ENCODE measurements around the gene RAB1B.
"Not testable (repeated sequence)": the region's sequence is repeated elsewhere in the genome, so short reads cannot be mapped to it uniquely, and the experiment has no call there.

Gene RAB1B

DNA sequence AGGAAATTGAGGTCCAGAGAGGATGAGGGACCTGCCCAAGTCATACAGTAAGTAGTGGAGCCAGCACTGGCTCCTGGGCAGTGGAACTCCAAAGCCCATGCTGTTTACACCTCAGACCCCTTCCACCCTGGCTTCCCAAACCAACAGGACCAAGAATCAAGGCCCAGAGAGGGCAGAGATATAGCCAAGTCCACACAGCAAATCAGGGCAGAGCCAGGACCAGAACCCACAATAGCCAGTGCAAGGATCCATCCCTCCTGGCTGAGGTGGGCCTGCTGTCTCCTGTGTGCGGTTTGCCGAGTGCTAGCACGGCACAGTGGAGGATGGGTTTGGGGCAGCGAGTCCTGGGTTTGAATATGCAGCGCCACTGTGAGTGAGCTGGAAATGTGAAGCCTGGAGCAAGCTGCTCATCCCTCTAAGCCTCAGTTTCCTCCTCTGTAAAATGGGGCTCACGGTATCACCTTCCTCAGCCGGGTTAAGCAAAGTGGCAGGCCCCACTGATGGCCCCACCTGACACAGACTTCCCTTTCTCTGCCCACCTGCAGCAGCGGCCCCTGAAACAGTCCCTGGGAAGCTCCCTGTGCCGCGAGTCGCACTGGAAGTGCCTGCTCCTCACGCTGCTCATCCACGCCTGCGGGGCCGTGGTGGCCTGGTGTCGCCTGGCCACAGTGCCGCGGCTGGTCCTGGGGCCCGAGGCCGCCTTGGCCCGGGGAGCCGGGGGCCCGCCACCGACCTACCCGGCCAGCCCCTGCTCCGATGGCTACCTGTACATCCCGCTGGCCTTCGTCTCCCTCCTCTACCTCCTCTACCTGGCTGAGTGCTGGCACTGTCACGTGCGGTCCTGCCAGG lies 25.6 kb downstream of the RAB1B start:
- Histone ChIP-seq H3K27me3 (replicated peaks; ENCODE audit: control insufficient read depth, insufficient read depth, low read length) (peaks cover 30% of the 10 kb centered on the region), H3K36me3 (ENCODE audit: control insufficient read depth, insufficient read depth, low read length, severe bottlenecking) (no peaks in the 10 kb centered on the region), H3K4me1 (ENCODE audit: control insufficient read depth, insufficient read depth, low read length) (peaks cover 7% of the 10 kb centered on the region), H3K9ac (ENCODE audit: low read length) (no peak overlapping the region), H3K4me3 (ENCODE audit: low read length) (no peak overlapping the region), H3K9me3 (ENCODE audit: control insufficient read depth, low read length) (no peaks in the 10 kb centered on the region)
- DNase-seq (ENCODE audit: low read depth), result no peak

DNA sequence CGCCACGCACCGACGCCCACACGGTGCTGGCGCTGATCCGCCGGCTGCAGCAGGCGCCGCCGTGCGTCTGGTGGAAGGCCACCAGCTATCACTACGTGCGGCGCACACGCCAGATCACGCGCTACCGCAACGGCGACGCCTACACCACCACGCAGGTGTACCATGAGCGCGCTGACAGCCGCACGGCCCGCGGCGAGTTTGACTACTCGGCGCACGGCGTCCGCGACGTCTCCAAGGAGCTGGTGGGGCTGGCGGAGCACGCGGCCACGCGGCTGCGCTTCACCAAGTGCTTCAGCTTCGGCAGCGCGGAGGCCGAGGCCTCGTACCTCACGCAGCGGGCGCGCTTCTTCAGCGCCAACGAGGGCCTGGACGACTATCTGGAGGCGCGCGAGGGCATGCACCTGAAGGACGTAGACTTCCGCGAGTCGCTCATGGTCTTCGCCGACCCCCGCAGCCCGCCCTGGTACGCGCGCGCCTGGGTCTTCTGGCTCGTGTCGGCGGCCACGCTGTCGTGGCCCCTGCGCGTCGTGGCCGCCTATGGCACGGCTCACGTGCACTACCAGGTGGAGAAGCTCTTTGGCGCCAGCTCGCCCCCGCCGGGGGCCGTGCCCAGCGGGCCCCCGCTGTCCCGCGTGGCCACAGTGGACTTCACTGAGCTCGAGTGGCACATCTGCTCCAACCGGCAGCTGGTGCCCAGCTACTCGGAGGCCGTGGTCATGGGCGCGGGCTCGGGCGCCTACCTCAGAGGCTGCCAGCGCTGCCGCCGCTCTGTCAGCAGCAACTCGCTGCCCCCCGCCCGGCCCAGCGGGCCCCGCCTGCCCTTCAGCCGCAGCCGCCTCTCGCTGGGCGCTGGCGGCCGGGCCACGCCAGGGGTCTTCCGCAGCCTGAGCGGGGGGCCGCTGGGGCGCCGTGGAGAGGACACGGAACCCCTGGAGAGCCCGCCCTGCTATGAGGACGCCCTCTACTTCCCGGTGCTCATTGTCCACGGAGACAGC lies 26.5 kb downstream of the RAB1B start:
- H3K4me1 ChIP-seq (ENCODE audit: control insufficient read depth, insufficient read depth, low read length), result peaks cover 2% of the 10 kb centered on the region
- DNase-seq (ENCODE audit: low read depth), result no peak
- no peak overlapping the region for H3K9ac ChIP-seq (ENCODE audit: low read length)
- H3K27me3 ChIP-seq (replicated peaks; ENCODE audit: control insufficient read depth, insufficient read depth, low read length), result peaks cover 30% of the 10 kb centered on the region
- H3K36me3 ChIP-seq (ENCODE audit: control insufficient read depth, insufficient read depth, low read length, severe bottlenecking), result no peaks in the 10 kb centered on the region
- no peak overlapping the region for H3K4me3 ChIP-seq (ENCODE audit: low read length)
- no peaks in the 10 kb centered on the region for H3K9me3 ChIP-seq (ENCODE audit: control insufficient read depth, low read length)

- Histone ChIP-seq H3K9me3 (ENCODE audit: control insufficient read depth, low read length) (no peaks in the 10 kb centered on the region), H3K4me1 (ENCODE audit: control insufficient read depth, insufficient read depth, low read length) (no peaks in the 10 kb centered on the region), H3K36me3 (ENCODE audit: control insufficient read depth, insufficient read depth, low read length, severe bottlenecking) (no peaks in the 10 kb centered on the region), H3K9ac (ENCODE audit: low read length) (no peak overlapping the region), H3K4me3 (ENCODE audit: low read length) (no peak overlapping the region), H3K27me3 (replicated peaks; ENCODE audit: control insufficient read depth, insufficient read depth, low read length) (peaks cover 32% of the 10 kb centered on the region)
- DNase-seq (ENCODE audit: low read depth), result no peak
Observed at GRCh38 chr11:66297610-66298009, 29.2 kb downstream of the RAB1B start.

- Histone ChIP-seq H3K9ac (ENCODE audit: low read length) (no peak overlapping the region), H3K27me3 (replicated peaks; ENCODE audit: control insufficient read depth, insufficient read depth, low read length) (peaks cover 18% of the 10 kb centered on the region), H3K9me3 (ENCODE audit: control insufficient read depth, low read length) (no peaks in the 10 kb centered on the region), H3K4me1 (ENCODE audit: control insufficient read depth, insufficient read depth, low read length) (no peaks in the 10 kb centered on the region), H3K36me3 (ENCODE audit: control insufficient read depth, insufficient read depth, low read length, severe bottlenecking) (no peaks in the 10 kb centered on the region), H3K4me3 (ENCODE audit: low read length) (no peak overlapping the region)
- DNase-seq (ENCODE audit: low read depth), result no peak
Observed at GRCh38 chr11:66299186-66299585, 30.7 kb downstream of the RAB1B start.

DNA sequence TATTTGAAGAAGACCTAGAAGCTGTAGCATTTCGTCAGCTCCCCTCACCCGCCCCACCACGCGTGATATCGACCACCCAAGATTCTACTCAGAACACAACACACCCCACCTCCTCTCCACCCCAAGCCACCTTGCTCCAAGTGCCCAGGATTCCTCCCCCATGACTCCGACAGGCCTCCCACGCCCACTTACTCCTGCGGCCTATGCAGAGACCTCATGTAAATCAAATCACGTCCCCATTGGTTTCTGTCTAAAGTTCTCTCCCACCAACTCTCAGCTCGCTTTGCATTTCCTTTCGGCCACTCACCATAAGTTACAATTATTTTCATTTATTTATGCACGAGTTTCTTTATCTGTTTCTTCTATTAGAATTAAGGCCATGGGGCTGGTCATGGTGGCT lies 34.2 kb downstream of the RAB1B start:
- DNase-seq (ENCODE audit: low read depth), result no peak
- Histone ChIP-seq H3K27me3 (replicated peaks; ENCODE audit: control insufficient read depth, insufficient read depth, low read length) (peaks cover 7% of the 10 kb centered on the region), H3K36me3 (ENCODE audit: control insufficient read depth, insufficient read depth, low read length, severe bottlenecking) (no peaks in the 10 kb centered on the region), H3K9me3 (ENCODE audit: control insufficient read depth, low read length) (no peaks in the 10 kb centered on the region), H3K4me3 (ENCODE audit: low read length) (no peak overlapping the region), H3K9ac (ENCODE audit: low read length) (no peak overlapping the region), H3K4me1 (ENCODE audit: control insufficient read depth, insufficient read depth, low read length) (no peaks in the 10 kb centered on the region)

- Histone ChIP-seq H3K4me1 (ENCODE audit: control insufficient read depth, insufficient read depth, low read length) (no peaks in the 10 kb centered on the region), H3K9me3 (ENCODE audit: control insufficient read depth, low read length) (no peaks in the 10 kb centered on the region), H3K9ac (ENCODE audit: low read length) (no peak overlapping the region), H3K36me3 (ENCODE audit: control insufficient read depth, insufficient read depth, low read length, severe bottlenecking) (peaks cover 7% of the 10 kb centered on the region), H3K4me3 (ENCODE audit: low read length) (no peak overlapping the region), H3K27me3 (replicated peaks; ENCODE audit: control insufficient read depth, insufficient read depth, low read length) (no peaks in the 10 kb centered on the region)
- DNase-seq (ENCODE audit: low read depth), result no peak
Observed at GRCh38 chr11:66309475-66309874, 41.0 kb downstream of the RAB1B start.

DNA sequence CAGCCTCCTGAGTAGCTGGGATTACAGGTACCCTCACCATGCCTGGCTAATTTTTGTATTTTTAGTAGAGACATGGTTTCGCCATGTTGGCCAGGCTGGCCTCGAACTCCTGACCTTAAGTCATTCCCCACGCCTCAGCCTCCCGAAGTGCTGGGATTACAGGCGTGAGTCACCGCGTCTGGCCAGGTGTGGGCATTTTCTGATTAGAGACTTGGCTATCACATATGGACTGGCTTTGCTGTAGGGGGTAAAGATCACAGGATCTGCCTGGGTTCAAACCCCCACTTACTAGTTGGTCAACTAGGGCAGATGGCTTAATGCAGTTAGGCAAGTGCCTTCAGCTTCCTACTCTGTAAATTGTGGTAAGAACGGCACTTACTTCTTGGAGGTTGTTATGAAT lies 41.9 kb downstream of the RAB1B start:
- DNase-seq (ENCODE audit: low read depth), result no peak
- no peak overlapping the region for H3K9ac ChIP-seq (ENCODE audit: low read length)
- peaks cover 13% of the 10 kb centered on the region for H3K36me3 ChIP-seq (ENCODE audit: control insufficient read depth, insufficient read depth, low read length, severe bottlenecking)
- H3K4me1 ChIP-seq (ENCODE audit: control insufficient read depth, insufficient read depth, low read length), result peaks cover 3% of the 10 kb centered on the region
- H3K4me3 ChIP-seq (ENCODE audit: low read length), result no peak overlapping the region
- no peaks in the 10 kb centered on the region for H3K9me3 ChIP-seq (ENCODE audit: control insufficient read depth, low read length)
- no peaks in the 10 kb centered on the region for H3K27me3 ChIP-seq (replicated peaks; ENCODE audit: control insufficient read depth, insufficient read depth, low read length)

DNA sequence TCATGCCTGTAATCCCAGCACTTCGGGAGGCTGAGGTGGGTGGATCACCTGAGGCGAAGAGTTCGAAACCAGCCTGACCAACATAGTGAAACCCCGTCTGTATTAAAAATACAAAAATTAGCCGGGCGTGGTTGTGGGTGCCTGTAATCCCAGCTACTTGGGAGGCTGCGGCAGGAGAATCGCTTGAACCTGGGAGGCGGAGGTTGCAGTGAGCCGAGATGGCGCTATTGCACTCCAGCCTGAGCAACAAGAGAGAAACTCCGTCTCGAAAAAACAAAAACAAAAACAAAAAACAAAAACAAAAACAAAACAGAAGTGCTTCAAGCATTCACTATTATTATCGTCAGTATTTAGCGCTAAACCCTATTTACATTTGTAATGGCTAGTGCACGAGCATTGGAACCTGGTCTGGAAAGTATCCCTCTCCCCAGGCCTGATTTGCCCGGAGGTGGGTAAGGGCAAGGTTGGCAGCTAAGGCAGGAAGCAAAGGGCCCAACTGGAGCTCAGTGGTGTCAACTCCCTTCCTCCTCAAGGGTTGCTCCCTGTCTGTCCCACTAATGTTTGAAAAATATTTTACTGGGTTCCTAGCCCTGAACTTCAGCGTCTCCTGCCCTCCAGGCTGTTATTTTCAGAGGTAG lies 42.5 kb downstream of the RAB1B start:
- not testable (repeated sequence) for H3K27me3 ChIP-seq (replicated peaks; ENCODE audit: control insufficient read depth, insufficient read depth, low read length); H3K4me1 ChIP-seq (ENCODE audit: control insufficient read depth, insufficient read depth, low read length); H3K9me3 ChIP-seq (ENCODE audit: control insufficient read depth, low read length); DNase-seq (ENCODE audit: low read depth); H3K9ac ChIP-seq (ENCODE audit: low read length); H3K4me3 ChIP-seq (ENCODE audit: low read length)
- peaks cover 13% of the 10 kb centered on the region for H3K36me3 ChIP-seq (ENCODE audit: control insufficient read depth, insufficient read depth, low read length, severe bottlenecking)

DNA sequence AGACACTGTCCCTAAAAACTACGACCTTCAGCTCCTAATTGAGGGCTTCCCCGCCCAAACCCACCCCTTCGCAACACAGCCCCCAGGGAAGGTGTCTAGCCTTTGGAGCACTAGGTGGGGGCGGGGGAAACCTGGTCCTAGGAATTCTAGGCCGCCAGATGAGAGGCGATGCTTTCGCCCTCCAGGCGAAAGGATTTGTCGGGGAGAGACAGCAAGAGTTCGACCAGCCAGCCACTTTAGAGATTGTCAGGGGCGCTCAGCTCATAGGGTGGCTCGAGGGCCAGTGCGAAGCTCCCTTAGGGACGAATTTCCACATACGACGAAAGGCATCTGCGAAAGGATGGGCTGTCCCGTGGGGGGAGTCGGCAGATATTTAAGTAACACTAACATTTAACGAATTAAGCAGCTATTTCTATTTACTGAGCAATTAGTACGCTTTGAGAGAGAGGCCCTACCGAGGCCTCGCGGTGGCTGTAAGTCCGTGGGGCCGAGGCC lies 43.1 kb downstream of the RAB1B start:
- Histone ChIP-seq H3K9me3 (ENCODE audit: control insufficient read depth, low read length) (no peaks in the 10 kb centered on the region), H3K9ac (ENCODE audit: low read length) (peak overlapping the region; percentile 67), H3K36me3 (ENCODE audit: control insufficient read depth, insufficient read depth, low read length, severe bottlenecking) (peaks cover 13% of the 10 kb centered on the region), H3K4me1 (ENCODE audit: control insufficient read depth, insufficient read depth, low read length) (peaks cover 3% of the 10 kb centered on the region), H3K4me3 (ENCODE audit: low read length) (peak overlapping the region; percentile 69), H3K27me3 (replicated peaks; ENCODE audit: control insufficient read depth, insufficient read depth, low read length) (no peaks in the 10 kb centered on the region)
- no peak for DNase-seq (ENCODE audit: low read depth)

DNA sequence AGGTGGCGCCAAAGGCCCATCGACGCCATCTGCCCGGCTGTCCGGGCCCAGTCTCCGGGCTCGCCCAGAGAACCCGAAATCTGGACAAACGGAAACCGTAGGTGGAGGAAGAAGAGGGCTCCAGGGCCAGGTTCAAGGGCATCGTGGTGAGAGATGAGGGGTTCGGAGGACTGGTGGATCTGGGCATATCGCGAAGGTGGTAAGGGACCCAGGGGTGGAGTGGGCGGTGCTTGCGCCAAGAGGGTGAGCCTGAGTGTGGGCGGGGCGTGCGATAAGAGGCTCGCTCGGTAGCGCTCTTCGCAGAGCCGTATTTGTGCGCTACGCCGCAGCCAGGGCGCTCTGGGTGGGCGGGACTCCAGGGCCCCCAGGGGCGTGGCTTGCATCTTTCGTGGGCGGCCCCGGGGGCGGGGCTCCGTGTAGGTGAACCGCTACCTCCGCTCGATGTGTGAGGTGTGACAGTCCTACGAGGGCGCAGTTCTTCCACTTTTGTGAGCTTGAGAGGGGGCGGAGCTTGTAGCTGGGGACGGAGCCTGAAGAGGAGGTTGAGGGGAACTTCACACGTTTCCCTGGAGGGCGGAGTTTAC lies 43.6 kb downstream of the RAB1B start:
- Histone ChIP-seq H3K9me3 (ENCODE audit: control insufficient read depth, low read length) (no peaks in the 10 kb centered on the region), H3K9ac (ENCODE audit: low read length) (peak overlapping the region; percentile 67), H3K4me1 (ENCODE audit: control insufficient read depth, insufficient read depth, low read length) (peaks cover 3% of the 10 kb centered on the region), H3K27me3 (replicated peaks; ENCODE audit: control insufficient read depth, insufficient read depth, low read length) (no peaks in the 10 kb centered on the region), H3K36me3 (ENCODE audit: control insufficient read depth, insufficient read depth, low read length, severe bottlenecking) (peaks cover 13% of the 10 kb centered on the region), H3K4me3 (ENCODE audit: low read length) (peak overlapping the region; percentile 69)
- peak; percentile 97 for DNase-seq (ENCODE audit: low read depth)

All from adipocyte (in vitro differentiated cells).